Neural cell (in vitro differentiated cells): ENCODE data around the gene NUP210. TPM values are rescaled to one million over a fixed set of nuclear protein-coding genes. Genes with fewer than 3 reads are reported as not detected.

ENCODE experiments used
- H2AFZ ChIP-seq: fragments of 200-600, 300-800 bp; sonication (generic), shearing (Covaris generic); 2 replicates; pipeline ENCODE4 v1.6.0; 2014; ENCODE audit warnings: low read depth, mild to moderate bottlenecking, antibody characterized with exemption, low read length, moderate library complexity
- H3F3A ChIP-seq: fragments of 200-600 bp; shearing (Covaris generic); 2 replicates; pipeline ENCODE4 v1.6.1; 2016; ENCODE audit warnings: mild to moderate bottlenecking, moderate library complexity, mixed read lengths, antibody characterized with exemption, low read length; ENCODE audit not compliant: insufficient read depth, poor library complexity, severe bottlenecking
- H3K27ac ChIP-seq: fragments of 200-600, 300-800 bp; sonication (generic), shearing (Covaris generic); 2 replicates; pipeline ENCODE4 v1.5.1; 2014; ENCODE audit warnings: mild to moderate bottlenecking, low read length, moderate library complexity
- H3K27me3 ChIP-seq: fragments of 300-800, 200-600 bp; sonication (generic), shearing (Covaris generic); 2 replicates; pipeline ENCODE4 v1.6.0; 2014; ENCODE audit warnings: mild to moderate bottlenecking, low read depth, low read length, moderate library complexity; ENCODE audit not compliant: insufficient read depth
- H3K36me3 ChIP-seq: fragments of 300-800, 200-600 bp; sonication (generic), shearing (Covaris generic); 2 replicates; pipeline ENCODE4 v1.5.1; 2014; ENCODE audit warnings: mild to moderate bottlenecking, antibody characterized with exemption, low read length, moderate library complexity; ENCODE audit not compliant: insufficient read depth
- H3K4me2 ChIP-seq: fragments of 300-800, 200-600 bp; sonication (generic), shearing (Covaris generic); 2 replicates; pipeline ENCODE4 v1.6.0; 2014; ENCODE audit warnings: mild to moderate bottlenecking, low read length
- H3K4me3 ChIP-seq: fragments of 300-800, 200-600 bp; sonication (generic), shearing (Covaris generic); 2 replicates; pipeline ENCODE4 v1.5.1; 2014; ENCODE audit warnings: mild to moderate bottlenecking, low read length, moderate library complexity
- H3K79me2 ChIP-seq: fragments of 200-600 bp; shearing (Covaris generic); replicated peaks from 2 replicates; pipeline ENCODE4 v1.6.0; 2014; ENCODE audit warnings: mild to moderate bottlenecking, low read length, moderate library complexity; ENCODE audit not compliant: insufficient read depth
- H3K9ac ChIP-seq: fragments of 300-800, 200-600 bp; sonication (generic), shearing (Covaris generic); 2 replicates; pipeline ENCODE4 v1.6.1; 2016; ENCODE audit warnings: mild to moderate bottlenecking, low read length, mixed read lengths
- H3K9me2 ChIP-seq: fragments of 200-600 bp; shearing (Covaris generic); 2 replicates; pipeline ENCODE4 v1.6.1; 2016; ENCODE audit warnings: mild to moderate bottlenecking, low read length, mixed read lengths; ENCODE audit not compliant: insufficient read depth
- H3K9me3 ChIP-seq: fragments of 200-600, 300-800 bp; sonication (generic), shearing (Covaris generic); 2 replicates; pipeline ENCODE4 v1.6.1; 2016; ENCODE audit warnings: mild to moderate bottlenecking, mixed run types, low read length, moderate library complexity, mixed read lengths
- H4K20me1 ChIP-seq: fragments of 200-600 bp; shearing (Covaris generic); 2 replicates; pipeline ENCODE4 v1.6.1; 2016; ENCODE audit warnings: mild to moderate bottlenecking, mixed run types; ENCODE audit not compliant: insufficient read depth
- EP300 ChIP-seq: fragments of 450-650 bp; conservative IDR thresholded peaks from 2 replicates; pipeline ENCODE4 v1.6.1; 2014; ENCODE audit warnings: antibody characterized with exemption, mild to moderate bottlenecking, moderate library complexity; ENCODE audit not compliant: poor library complexity, severe bottlenecking
- EZH2 ChIP-seq: fragments of 200-600, 300-800 bp; shearing (Covaris generic), sonication (generic); IDR thresholded peaks from 2 replicates; pipeline ENCODE4 v1.6.1; 2014; ENCODE audit warnings: antibody characterized with exemption, low read length, borderline replicate concordance, mild to moderate bottlenecking; ENCODE audit not compliant: insufficient read depth, poor library complexity, severe bottlenecking
- MXI1 ChIP-seq: fragments of 450-650 bp; conservative IDR thresholded peaks from 2 replicates; pipeline ENCODE4 v1.6.1; 2014; ENCODE audit warnings: antibody characterized with exemption, mild to moderate bottlenecking; ENCODE audit not compliant: poor library complexity, severe bottlenecking
- POLR2AphosphoS5 ChIP-seq: IDR thresholded peaks from 2 replicates; pipeline ENCODE4 v1.6.1; 2012
- RAD21 ChIP-seq: fragments of 450-650 bp; conservative IDR thresholded peaks from 2 replicates; pipeline ENCODE4 v1.6.1; 2014; ENCODE audit warnings: antibody characterized with exemption, mild to moderate bottlenecking, moderate library complexity
- SMC3 ChIP-seq: fragments of 450-650 bp; conservative IDR thresholded peaks from 2 replicates; pipeline ENCODE4 v1.6.1; 2014; ENCODE audit warnings: antibody characterized with exemption, mild to moderate bottlenecking, moderate library complexity; ENCODE audit not compliant: poor library complexity
- TAF1 ChIP-seq: IDR thresholded peaks from 2 replicates; pipeline ENCODE4 v1.6.1; 2012; ENCODE audit warnings: low read depth
- polyA plus RNA-seq: library from polyadenylated mRNA; depleted of rRNA; stranded (reverse); fragments of >200 nt; gene quantifications from 2 replicates; pipeline ENCODE4 v1.2.3, GENCODE V29; 2014
- TF ChIP-seq, protein P1 (sequence below): IDR thresholded peaks from 2 replicates; pipeline ENCODE4 v1.6.1; 2012; ENCODE audit warnings: borderline replicate concordance
- TF ChIP-seq, protein P2 (sequence below): fragments of 450-650 bp; IDR thresholded peaks from 2 replicates; pipeline ENCODE4 v1.5.1; 2014; ENCODE audit warnings: antibody characterized with exemption, mild to moderate bottlenecking, moderate library complexity; ENCODE audit not compliant: poor library complexity, severe bottlenecking

The NUP210 gene
- polyA plus RNA-seq, 1 donor from 2014 or later, result 8.2 TPM

DNA sequence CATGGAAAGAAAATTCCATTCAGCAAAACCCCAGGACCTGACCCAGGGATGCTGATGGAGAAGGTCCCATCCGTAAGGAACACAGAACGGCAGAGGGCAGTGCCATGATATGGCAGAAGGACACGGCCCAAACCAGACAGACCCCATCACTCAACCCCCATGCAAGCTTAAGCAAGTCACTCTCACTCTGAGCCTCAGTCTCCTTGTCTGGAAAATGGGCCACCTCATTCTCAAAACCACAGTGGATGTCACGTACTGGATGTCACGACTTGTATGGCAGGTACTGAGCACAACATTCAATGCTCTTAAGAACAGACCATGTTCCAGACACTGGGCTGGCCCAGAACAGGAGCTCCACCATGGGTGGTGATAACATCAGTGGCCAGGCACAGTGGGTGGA is 90.4 kb downstream of the NUP210 start:
- Histone ChIP-seq H3K36me3 (no peaks in the 10 kb centered on the region), H3K27ac (no peak overlapping the region), H3K27me3 (no peaks in the 10 kb centered on the region), H3K9me2 (no peaks in the 10 kb centered on the region), H3K79me2 (no peaks in the 10 kb centered on the region), H3K9ac (no peak overlapping the region), H2AFZ (no peak overlapping the region), H3K9me3 (no peaks in the 10 kb centered on the region), H4K20me1 (peaks cover 4% of the 10 kb centered on the region), H3K4me2 (no peak overlapping the region), H3F3A (no peaks in the 10 kb centered on the region), H3K4me3 (no peak overlapping the region)
- no peak for TF ChIP-seq EZH2
- TF ChIP-seq SMC3, result no peak
- TF ChIP-seq, protein P1, sequence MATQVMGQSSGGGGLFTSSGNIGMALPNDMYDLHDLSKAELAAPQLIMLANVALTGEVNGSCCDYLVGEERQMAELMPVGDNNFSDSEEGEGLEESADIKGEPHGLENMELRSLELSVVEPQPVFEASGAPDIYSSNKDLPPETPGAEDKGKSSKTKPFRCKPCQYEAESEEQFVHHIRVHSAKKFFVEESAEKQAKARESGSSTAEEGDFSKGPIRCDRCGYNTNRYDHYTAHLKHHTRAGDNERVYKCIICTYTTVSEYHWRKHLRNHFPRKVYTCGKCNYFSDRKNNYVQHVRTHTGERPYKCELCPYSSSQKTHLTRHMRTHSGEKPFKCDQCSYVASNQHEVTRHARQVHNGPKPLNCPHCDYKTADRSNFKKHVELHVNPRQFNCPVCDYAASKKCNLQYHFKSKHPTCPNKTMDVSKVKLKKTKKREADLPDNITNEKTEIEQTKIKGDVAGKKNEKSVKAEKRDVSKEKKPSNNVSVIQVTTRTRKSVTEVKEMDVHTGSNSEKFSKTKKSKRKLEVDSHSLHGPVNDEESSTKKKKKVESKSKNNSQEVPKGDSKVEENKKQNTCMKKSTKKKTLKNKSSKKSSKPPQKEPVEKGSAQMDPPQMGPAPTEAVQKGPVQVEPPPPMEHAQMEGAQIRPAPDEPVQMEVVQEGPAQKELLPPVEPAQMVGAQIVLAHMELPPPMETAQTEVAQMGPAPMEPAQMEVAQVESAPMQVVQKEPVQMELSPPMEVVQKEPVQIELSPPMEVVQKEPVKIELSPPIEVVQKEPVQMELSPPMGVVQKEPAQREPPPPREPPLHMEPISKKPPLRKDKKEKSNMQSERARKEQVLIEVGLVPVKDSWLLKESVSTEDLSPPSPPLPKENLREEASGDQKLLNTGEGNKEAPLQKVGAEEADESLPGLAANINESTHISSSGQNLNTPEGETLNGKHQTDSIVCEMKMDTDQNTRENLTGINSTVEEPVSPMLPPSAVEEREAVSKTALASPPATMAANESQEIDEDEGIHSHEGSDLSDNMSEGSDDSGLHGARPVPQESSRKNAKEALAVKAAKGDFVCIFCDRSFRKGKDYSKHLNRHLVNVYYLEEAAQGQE, result no peak
- no peak for TF ChIP-seq POLR2AphosphoS5
- TF ChIP-seq EP300, result no peak
- TF ChIP-seq, protein P2, sequence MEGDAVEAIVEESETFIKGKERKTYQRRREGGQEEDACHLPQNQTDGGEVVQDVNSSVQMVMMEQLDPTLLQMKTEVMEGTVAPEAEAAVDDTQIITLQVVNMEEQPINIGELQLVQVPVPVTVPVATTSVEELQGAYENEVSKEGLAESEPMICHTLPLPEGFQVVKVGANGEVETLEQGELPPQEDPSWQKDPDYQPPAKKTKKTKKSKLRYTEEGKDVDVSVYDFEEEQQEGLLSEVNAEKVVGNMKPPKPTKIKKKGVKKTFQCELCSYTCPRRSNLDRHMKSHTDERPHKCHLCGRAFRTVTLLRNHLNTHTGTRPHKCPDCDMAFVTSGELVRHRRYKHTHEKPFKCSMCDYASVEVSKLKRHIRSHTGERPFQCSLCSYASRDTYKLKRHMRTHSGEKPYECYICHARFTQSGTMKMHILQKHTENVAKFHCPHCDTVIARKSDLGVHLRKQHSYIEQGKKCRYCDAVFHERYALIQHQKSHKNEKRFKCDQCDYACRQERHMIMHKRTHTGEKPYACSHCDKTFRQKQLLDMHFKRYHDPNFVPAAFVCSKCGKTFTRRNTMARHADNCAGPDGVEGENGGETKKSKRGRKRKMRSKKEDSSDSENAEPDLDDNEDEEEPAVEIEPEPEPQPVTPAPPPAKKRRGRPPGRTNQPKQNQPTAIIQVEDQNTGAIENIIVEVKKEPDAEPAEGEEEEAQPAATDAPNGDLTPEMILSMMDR, result no peak
- TF ChIP-seq TAF1, result no peak
- no peak for TF ChIP-seq RAD21

DNA sequence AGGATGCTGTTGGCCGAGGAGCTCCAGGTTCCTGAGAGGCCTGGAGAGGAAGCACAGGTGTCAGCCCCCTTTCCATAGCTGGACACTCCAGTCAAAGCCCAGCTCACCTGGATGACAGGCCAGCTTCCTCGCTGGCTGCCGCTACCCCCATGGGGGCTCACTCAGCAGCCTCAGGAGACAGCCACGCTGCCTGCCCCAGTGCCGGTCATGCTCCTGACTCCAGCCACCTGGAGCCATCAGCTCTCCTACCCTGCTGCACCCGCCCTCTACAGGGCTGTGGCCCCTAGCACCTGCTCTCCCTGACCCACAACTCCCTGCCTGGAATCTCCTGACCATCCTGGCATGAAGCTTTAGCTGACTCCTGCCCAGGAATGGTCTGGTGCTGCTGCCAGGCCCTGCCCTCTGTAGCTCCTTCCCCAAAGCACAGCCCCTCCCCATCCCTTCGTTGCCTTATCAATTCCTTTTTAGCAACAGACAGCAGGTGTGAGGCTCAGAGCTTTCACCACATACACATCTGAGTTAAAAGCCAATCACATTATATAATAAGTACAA is 94.2 kb downstream of the NUP210 start:
- no peaks in the 10 kb centered on the region for H3K36me3 ChIP-seq

More for the DNA sequence above, 94.2 kb downstream of the NUP210 start:
- H3F3A ChIP-seq, result no peaks in the 10 kb centered on the region
- no peaks in the 10 kb centered on the region for H3K9me2 ChIP-seq
- no peak overlapping the region for H2AFZ ChIP-seq
- H3K79me2 ChIP-seq, result no peaks in the 10 kb centered on the region
- H3K4me2 ChIP-seq, result no peak overlapping the region
- no peaks in the 10 kb centered on the region for H3K9me3 ChIP-seq
- H3K9ac ChIP-seq, result no peak overlapping the region
- TF ChIP-seq SMC3, result no peak
- TF ChIP-seq MXI1, result no peak
- TF ChIP-seq TAF1, result no peak
- no peak for TF ChIP-seq RAD21
- TF ChIP-seq EZH2, result no peak
- peaks cover 4% of the 10 kb centered on the region for H4K20me1 ChIP-seq
- H3K27ac ChIP-seq, result no peak overlapping the region
- H3K27me3 ChIP-seq, result no peaks in the 10 kb centered on the region
- no peak overlapping the region for H3K4me3 ChIP-seq
